Neural cell (in vitro differentiated cells): ENCODE data around the gene HSH2D. TPM values are rescaled to one million over a fixed set of nuclear protein-coding genes. Genes with fewer than 3 reads are reported as not detected.
"Not testable (repeated sequence)": the region's sequence is repeated elsewhere in the genome, so short reads cannot be mapped to it uniquely, and the experiment has no call there.

ENCODE experiments used
- H2AFZ ChIP-seq: fragments of 200-600, 300-800 bp; sonication (generic), shearing (Covaris generic); 2 replicates; pipeline ENCODE4 v1.6.0; 2014; ENCODE audit warnings: low read depth, mild to moderate bottlenecking, antibody characterized with exemption, low read length, moderate library complexity
- H3F3A ChIP-seq: fragments of 200-600 bp; shearing (Covaris generic); 2 replicates; pipeline ENCODE4 v1.6.1; 2016; ENCODE audit warnings: mild to moderate bottlenecking, moderate library complexity, mixed read lengths, antibody characterized with exemption, low read length; ENCODE audit not compliant: insufficient read depth, poor library complexity, severe bottlenecking
- H3K27ac ChIP-seq: fragments of 200-600, 300-800 bp; sonication (generic), shearing (Covaris generic); 2 replicates; pipeline ENCODE4 v1.5.1; 2014; ENCODE audit warnings: mild to moderate bottlenecking, low read length, moderate library complexity
- H3K27me3 ChIP-seq: fragments of 300-800, 200-600 bp; sonication (generic), shearing (Covaris generic); 2 replicates; pipeline ENCODE4 v1.6.0; 2014; ENCODE audit warnings: mild to moderate bottlenecking, low read depth, low read length, moderate library complexity; ENCODE audit not compliant: insufficient read depth
- H3K36me3 ChIP-seq: fragments of 300-800, 200-600 bp; sonication (generic), shearing (Covaris generic); 2 replicates; pipeline ENCODE4 v1.5.1; 2014; ENCODE audit warnings: mild to moderate bottlenecking, antibody characterized with exemption, low read length, moderate library complexity; ENCODE audit not compliant: insufficient read depth
- H3K4me2 ChIP-seq: fragments of 300-800, 200-600 bp; sonication (generic), shearing (Covaris generic); 2 replicates; pipeline ENCODE4 v1.6.0; 2014; ENCODE audit warnings: mild to moderate bottlenecking, low read length
- H3K4me3 ChIP-seq: fragments of 300-800, 200-600 bp; sonication (generic), shearing (Covaris generic); 2 replicates; pipeline ENCODE4 v1.5.1; 2014; ENCODE audit warnings: mild to moderate bottlenecking, low read length, moderate library complexity
- H3K79me2 ChIP-seq: fragments of 200-600 bp; shearing (Covaris generic); replicated peaks from 2 replicates; pipeline ENCODE4 v1.6.0; 2014; ENCODE audit warnings: mild to moderate bottlenecking, low read length, moderate library complexity; ENCODE audit not compliant: insufficient read depth
- H3K9ac ChIP-seq: fragments of 300-800, 200-600 bp; sonication (generic), shearing (Covaris generic); 2 replicates; pipeline ENCODE4 v1.6.1; 2016; ENCODE audit warnings: mild to moderate bottlenecking, low read length, mixed read lengths
- H3K9me2 ChIP-seq: fragments of 200-600 bp; shearing (Covaris generic); 2 replicates; pipeline ENCODE4 v1.6.1; 2016; ENCODE audit warnings: mild to moderate bottlenecking, low read length, mixed read lengths; ENCODE audit not compliant: insufficient read depth
- H3K9me3 ChIP-seq: fragments of 200-600, 300-800 bp; sonication (generic), shearing (Covaris generic); 2 replicates; pipeline ENCODE4 v1.6.1; 2016; ENCODE audit warnings: mild to moderate bottlenecking, mixed run types, low read length, moderate library complexity, mixed read lengths
- H4K20me1 ChIP-seq: fragments of 200-600 bp; shearing (Covaris generic); 2 replicates; pipeline ENCODE4 v1.6.1; 2016; ENCODE audit warnings: mild to moderate bottlenecking, mixed run types; ENCODE audit not compliant: insufficient read depth
- EP300 ChIP-seq: fragments of 450-650 bp; conservative IDR thresholded peaks from 2 replicates; pipeline ENCODE4 v1.6.1; 2014; ENCODE audit warnings: antibody characterized with exemption, mild to moderate bottlenecking, moderate library complexity; ENCODE audit not compliant: poor library complexity, severe bottlenecking
- EZH2 ChIP-seq: fragments of 200-600, 300-800 bp; shearing (Covaris generic), sonication (generic); IDR thresholded peaks from 2 replicates; pipeline ENCODE4 v1.6.1; 2014; ENCODE audit warnings: antibody characterized with exemption, low read length, borderline replicate concordance, mild to moderate bottlenecking; ENCODE audit not compliant: insufficient read depth, poor library complexity, severe bottlenecking
- MXI1 ChIP-seq: fragments of 450-650 bp; conservative IDR thresholded peaks from 2 replicates; pipeline ENCODE4 v1.6.1; 2014; ENCODE audit warnings: antibody characterized with exemption, mild to moderate bottlenecking; ENCODE audit not compliant: poor library complexity, severe bottlenecking
- POLR2AphosphoS5 ChIP-seq: IDR thresholded peaks from 2 replicates; pipeline ENCODE4 v1.6.1; 2012
- RAD21 ChIP-seq: fragments of 450-650 bp; conservative IDR thresholded peaks from 2 replicates; pipeline ENCODE4 v1.6.1; 2014; ENCODE audit warnings: antibody characterized with exemption, mild to moderate bottlenecking, moderate library complexity
- SMC3 ChIP-seq: fragments of 450-650 bp; conservative IDR thresholded peaks from 2 replicates; pipeline ENCODE4 v1.6.1; 2014; ENCODE audit warnings: antibody characterized with exemption, mild to moderate bottlenecking, moderate library complexity; ENCODE audit not compliant: poor library complexity
- TAF1 ChIP-seq: IDR thresholded peaks from 2 replicates; pipeline ENCODE4 v1.6.1; 2012; ENCODE audit warnings: low read depth
- polyA plus RNA-seq: library from polyadenylated mRNA; depleted of rRNA; stranded (reverse); fragments of >200 nt; gene quantifications from 2 replicates; pipeline ENCODE4 v1.2.3, GENCODE V29; 2014
- TF ChIP-seq, protein P1 (sequence below): fragments of 450-650 bp; IDR thresholded peaks from 2 replicates; pipeline ENCODE4 v1.5.1; 2014; ENCODE audit warnings: antibody characterized with exemption, mild to moderate bottlenecking, moderate library complexity; ENCODE audit not compliant: poor library complexity, severe bottlenecking
- TF ChIP-seq, protein P2 (sequence below): IDR thresholded peaks from 2 replicates; pipeline ENCODE4 v1.6.1; 2012; ENCODE audit warnings: borderline replicate concordance

HSH2D gene
- polyA plus RNA-seq, 1 donor from 2014 or later = not detected

- no peak overlapping the region for H3K4me3 ChIP-seq
- H3K4me2 ChIP-seq = no peak overlapping the region
- no peaks in the 10 kb centered on the region for H3K27me3 ChIP-seq
- no peaks in the 10 kb centered on the region for H3K9me3 ChIP-seq
- no peak overlapping the region for H3K9ac ChIP-seq
- H4K20me1 ChIP-seq = no peaks in the 10 kb centered on the region
- H3F3A ChIP-seq = no peaks in the 10 kb centered on the region
- H3K9me2 ChIP-seq = no peaks in the 10 kb centered on the region
- H3K79me2 ChIP-seq = no peaks in the 10 kb centered on the region
- TF ChIP-seq EZH2 (no peak), SMC3 (no peak), MXI1 (no peak), TAF1 (no peak), RAD21 (no peak), EP300 (no peak), POLR2AphosphoS5 (no peak)
- TF ChIP-seq, protein P1, sequence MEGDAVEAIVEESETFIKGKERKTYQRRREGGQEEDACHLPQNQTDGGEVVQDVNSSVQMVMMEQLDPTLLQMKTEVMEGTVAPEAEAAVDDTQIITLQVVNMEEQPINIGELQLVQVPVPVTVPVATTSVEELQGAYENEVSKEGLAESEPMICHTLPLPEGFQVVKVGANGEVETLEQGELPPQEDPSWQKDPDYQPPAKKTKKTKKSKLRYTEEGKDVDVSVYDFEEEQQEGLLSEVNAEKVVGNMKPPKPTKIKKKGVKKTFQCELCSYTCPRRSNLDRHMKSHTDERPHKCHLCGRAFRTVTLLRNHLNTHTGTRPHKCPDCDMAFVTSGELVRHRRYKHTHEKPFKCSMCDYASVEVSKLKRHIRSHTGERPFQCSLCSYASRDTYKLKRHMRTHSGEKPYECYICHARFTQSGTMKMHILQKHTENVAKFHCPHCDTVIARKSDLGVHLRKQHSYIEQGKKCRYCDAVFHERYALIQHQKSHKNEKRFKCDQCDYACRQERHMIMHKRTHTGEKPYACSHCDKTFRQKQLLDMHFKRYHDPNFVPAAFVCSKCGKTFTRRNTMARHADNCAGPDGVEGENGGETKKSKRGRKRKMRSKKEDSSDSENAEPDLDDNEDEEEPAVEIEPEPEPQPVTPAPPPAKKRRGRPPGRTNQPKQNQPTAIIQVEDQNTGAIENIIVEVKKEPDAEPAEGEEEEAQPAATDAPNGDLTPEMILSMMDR = no peak
- TF ChIP-seq, protein P2, sequence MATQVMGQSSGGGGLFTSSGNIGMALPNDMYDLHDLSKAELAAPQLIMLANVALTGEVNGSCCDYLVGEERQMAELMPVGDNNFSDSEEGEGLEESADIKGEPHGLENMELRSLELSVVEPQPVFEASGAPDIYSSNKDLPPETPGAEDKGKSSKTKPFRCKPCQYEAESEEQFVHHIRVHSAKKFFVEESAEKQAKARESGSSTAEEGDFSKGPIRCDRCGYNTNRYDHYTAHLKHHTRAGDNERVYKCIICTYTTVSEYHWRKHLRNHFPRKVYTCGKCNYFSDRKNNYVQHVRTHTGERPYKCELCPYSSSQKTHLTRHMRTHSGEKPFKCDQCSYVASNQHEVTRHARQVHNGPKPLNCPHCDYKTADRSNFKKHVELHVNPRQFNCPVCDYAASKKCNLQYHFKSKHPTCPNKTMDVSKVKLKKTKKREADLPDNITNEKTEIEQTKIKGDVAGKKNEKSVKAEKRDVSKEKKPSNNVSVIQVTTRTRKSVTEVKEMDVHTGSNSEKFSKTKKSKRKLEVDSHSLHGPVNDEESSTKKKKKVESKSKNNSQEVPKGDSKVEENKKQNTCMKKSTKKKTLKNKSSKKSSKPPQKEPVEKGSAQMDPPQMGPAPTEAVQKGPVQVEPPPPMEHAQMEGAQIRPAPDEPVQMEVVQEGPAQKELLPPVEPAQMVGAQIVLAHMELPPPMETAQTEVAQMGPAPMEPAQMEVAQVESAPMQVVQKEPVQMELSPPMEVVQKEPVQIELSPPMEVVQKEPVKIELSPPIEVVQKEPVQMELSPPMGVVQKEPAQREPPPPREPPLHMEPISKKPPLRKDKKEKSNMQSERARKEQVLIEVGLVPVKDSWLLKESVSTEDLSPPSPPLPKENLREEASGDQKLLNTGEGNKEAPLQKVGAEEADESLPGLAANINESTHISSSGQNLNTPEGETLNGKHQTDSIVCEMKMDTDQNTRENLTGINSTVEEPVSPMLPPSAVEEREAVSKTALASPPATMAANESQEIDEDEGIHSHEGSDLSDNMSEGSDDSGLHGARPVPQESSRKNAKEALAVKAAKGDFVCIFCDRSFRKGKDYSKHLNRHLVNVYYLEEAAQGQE = no peak
- no peak overlapping the region for H3K27ac ChIP-seq
- H2AFZ ChIP-seq = no peak overlapping the region
- peaks cover 8% of the 10 kb centered on the region for H3K36me3 ChIP-seq
Observed at GRCh38 chr19:16098416-16098768, 45.1 kb upstream of the HSH2D start.

DNA sequence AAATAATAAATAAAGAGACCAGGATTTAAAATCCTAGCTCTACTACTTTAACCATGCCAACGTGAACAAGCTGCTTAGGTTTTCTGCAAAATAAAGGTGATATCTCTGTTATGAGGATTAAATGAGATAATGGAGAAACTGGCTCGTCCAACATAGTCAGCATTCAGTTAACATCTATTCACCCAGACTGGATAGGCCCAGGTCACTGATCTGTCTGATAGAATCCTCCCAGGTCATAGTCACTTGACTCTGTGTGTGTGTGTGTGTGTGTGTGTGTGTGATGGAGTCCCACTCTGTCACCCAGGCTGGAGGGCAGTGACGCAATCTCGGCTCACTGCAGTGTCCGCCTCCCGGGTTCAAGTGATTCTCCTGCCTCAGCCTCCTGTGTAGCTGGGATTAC is 44.7 kb upstream of the HSH2D start:
- H3K36me3 ChIP-seq = peaks cover 3% of the 10 kb centered on the region
- no peak overlapping the region for H3K27ac ChIP-seq
- H2AFZ ChIP-seq = no peak overlapping the region
- H3K79me2 ChIP-seq = no peaks in the 10 kb centered on the region
- no peaks in the 10 kb centered on the region for H4K20me1 ChIP-seq
- H3K4me3 ChIP-seq = no peak overlapping the region
- no peaks in the 10 kb centered on the region for H3F3A ChIP-seq
- no peaks in the 10 kb centered on the region for H3K9me3 ChIP-seq
- TF ChIP-seq, protein P1 = no peak
- TF ChIP-seq, protein P2 = no peak
- TF ChIP-seq POLR2AphosphoS5 = no peak
- TF ChIP-seq MXI1 = no peak
- no peak for TF ChIP-seq SMC3
- TF ChIP-seq EP300 = no peak
- no peak for TF ChIP-seq TAF1
- TF ChIP-seq RAD21 = no peak
- no peak for TF ChIP-seq EZH2
- no peak overlapping the region for H3K4me2 ChIP-seq
- H3K9me2 ChIP-seq = no peaks in the 10 kb centered on the region
- no peak overlapping the region for H3K9ac ChIP-seq
- H3K27me3 ChIP-seq = no peaks in the 10 kb centered on the region

DNA sequence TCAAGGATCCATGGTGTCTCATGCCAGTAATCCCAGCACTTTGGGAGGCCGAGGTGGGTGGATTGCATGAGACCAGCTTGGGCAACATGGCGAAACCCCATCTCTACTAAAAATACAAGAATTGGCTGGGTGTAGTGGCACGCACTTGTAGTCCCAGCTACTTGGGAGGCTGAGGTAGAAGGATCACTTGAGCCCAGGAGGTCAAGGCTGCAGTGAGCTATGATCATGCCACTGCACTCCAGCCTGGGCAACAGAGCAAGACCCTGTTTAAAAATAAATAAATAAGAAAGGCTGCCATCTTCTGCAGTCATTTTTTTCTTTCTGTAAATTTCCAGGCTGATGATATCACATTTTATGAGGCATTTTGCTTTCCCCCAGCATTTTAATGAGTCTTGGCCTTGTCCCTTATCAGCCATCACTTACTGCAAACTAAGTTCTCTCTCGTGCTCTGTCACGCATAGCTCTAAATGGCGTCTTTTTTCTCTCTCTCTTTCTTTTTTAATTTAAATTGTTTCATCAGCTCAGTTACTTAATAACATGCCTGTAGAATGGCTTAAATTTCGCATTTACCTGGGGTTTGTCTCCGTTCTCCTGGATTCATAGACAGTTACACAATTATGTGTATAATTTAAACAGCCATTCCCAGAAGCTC is 44.0 kb upstream of the HSH2D start:
- not testable (repeated sequence) for H3K4me3 ChIP-seq, H3K36me3 ChIP-seq, H2AFZ ChIP-seq, H4K20me1 ChIP-seq, H3K27me3 ChIP-seq, H3K9ac ChIP-seq, H3K9me2 ChIP-seq, H3K79me2 ChIP-seq, H3K27ac ChIP-seq, H3K4me2 ChIP-seq, H3F3A ChIP-seq, H3K9me3 ChIP-seq
